Naive thymus-derived CD4-positive, alpha-beta T cell (primary cell): Measurements from ENCODE around the gene ALPK1. TPM values are rescaled to one million over a fixed set of nuclear protein-coding genes. Genes with fewer than 3 reads are reported as not detected.
"Not testable (repeated sequence)": the region's sequence is repeated elsewhere in the genome, so short reads cannot be mapped to it uniquely, and the experiment has no call there.

Experiments
- ATAC-seq: fragments of 150-1000 bp; cut with Tn5 transposase; 2 replicates; pipeline ENCODE4 v1.10.0; 2021; ENCODE audit warnings: mild to moderate bottlenecking, moderate library complexity
- CTCF ChIA-PET: fragments of 350-600 bp; sonication (Branson Sonifier 250); formaldehyde crosslinking; loops from one replicate; lab custom pipeline; 2021; ENCODE audit warnings: antibody characterized with exemption; lab: Charles Lee
- POLR2A ChIA-PET: fragments of 350-600 bp; sonication (Branson Sonifier 250); formaldehyde crosslinking; loops from one replicate; lab custom pipeline; 2021; ENCODE audit warnings: antibody characterized with exemption, inconsistent platforms; lab: Charles Lee
- DNase-seq, 9 donors: peaks; one replicate each; pipeline versions ENCODE4 v3.0.0 to v3.0.0-alpha.2; 2020 to 2022; ENCODE audit warnings: mixed read lengths in 1 of 9
- H3K27ac ChIP-seq: one replicate; pipeline ENCODE4 v1.7.0; 2013; ENCODE audit warnings: mild to moderate bottlenecking, low read depth, low read length, moderate library complexity
- H3K27me3 ChIP-seq, 2 donors: one replicate each; pipeline ENCODE4 v1.7.0; 2013; ENCODE audit warnings: low read length in 2 of 2, mild to moderate bottlenecking in 2 of 2, moderate library complexity in 2 of 2; ENCODE audit not compliant: control insufficient read depth in 2 of 2, insufficient read depth in 2 of 2
- H3K36me3 ChIP-seq, 3 experiments: 1 replicate in 2 of 3; 2 replicates in 1 of 3; pipeline ENCODE4 v1.7.0; 2013; ENCODE audit warnings: low read length in 3 of 3, mild to moderate bottlenecking in 3 of 3, moderate library complexity in 1 of 3; ENCODE audit not compliant: insufficient read depth in 3 of 3, control insufficient read depth in 2 of 3
- H3K4me1 ChIP-seq, 2 donors: one replicate each; pipeline ENCODE4 v1.7.0; 2013; ENCODE audit warnings: low read length in 2 of 2, mild to moderate bottlenecking in 2 of 2, moderate library complexity in 1 of 2; ENCODE audit not compliant: control insufficient read depth in 2 of 2, insufficient read depth in 2 of 2
- H3K4me3 ChIP-seq: 2 replicates; pipeline ENCODE4 v1.7.0; 2013; ENCODE audit warnings: mild to moderate bottlenecking, low read length
- H3K9me3 ChIP-seq, 3 experiments: 1 replicate in 2 of 3; 2 replicates in 1 of 3; pipeline ENCODE4 v1.7.0; 2013; ENCODE audit warnings: low read length in 3 of 3; ENCODE audit not compliant: control insufficient read depth in 2 of 3
- H3K27ac Mint-ChIP-seq, 9 donors: one replicate each; pipeline ENCODE4 v1.8.0; 2020 to 2022; ENCODE audit warnings: mixed read lengths in 9 of 9, mild to moderate bottlenecking in 8 of 9, moderate library complexity in 5 of 9, inconsistent platforms in 2 of 9
- H3K27me3 Mint-ChIP-seq, 5 donors: one replicate each; pipeline ENCODE4 v1.8.0; 2021 to 2022; ENCODE audit warnings: mixed read lengths in 5 of 5, mild to moderate bottlenecking in 1 of 5
- H3K36me3 Mint-ChIP-seq, 5 donors: one replicate each; pipeline ENCODE4 v1.8.0; 2020 to 2022; ENCODE audit warnings: mixed read lengths in 5 of 5, mild to moderate bottlenecking in 3 of 5, inconsistent platforms in 1 of 5
- H3K4me1 Mint-ChIP-seq, 7 donors: one replicate each; pipeline ENCODE4 v1.8.0; 2020 to 2022; ENCODE audit warnings: mixed read lengths in 7 of 7, mild to moderate bottlenecking in 3 of 7, inconsistent platforms in 1 of 7
- H3K4me3 Mint-ChIP-seq, 10 donors: one replicate each; pipeline ENCODE4 v1.8.0; 2020 to 2022; ENCODE audit warnings: mild to moderate bottlenecking in 10 of 10, mixed read lengths in 10 of 10, moderate library complexity in 6 of 10, inconsistent platforms in 2 of 10
- H3K9me3 Mint-ChIP-seq, 11 donors: one replicate each; pipeline ENCODE4 v1.8.0; 2020 to 2022; ENCODE audit warnings: mixed read lengths in 11 of 11, mild to moderate bottlenecking in 4 of 11, inconsistent platforms in 1 of 11, moderate library complexity in 1 of 11
- intact Hi-C, 2 donors: fragments of 100-400 bp; cut with micrococcal nuclease; formaldehyde crosslinking; loops; one replicate each; pipeline ENCODE4 v1.15.1; 2023
- polyA plus RNA-seq, 2 donors: library from polyadenylated mRNA; unstranded; fragments of 300-500 nt; fragmentation: Illumina TruSeq; gene quantifications; one replicate each; pipeline ENCODE4 v1.2.3, GENCODE V29; 2021
- total RNA-seq, 6 experiments: library from RNA in 5 of 6; stranded (reverse) in 5 of 6; gene quantifications; 1 replicate in 5 of 6; 2 replicates in 1 of 6; pipeline ENCODE4 v1.2.3 and lab custom pipeline; 2021 to 2026

The ALPK1 gene
- total and polyA plus RNA-seq, 7 experiments from 2014 or later = 5.0 to 35.0 (median 18.8) TPM

- POLR2A ChIA-PET = no interaction called here
- Histone ChIP-seq H3K27me3 (no peaks in the 10 kb centered on the region), H3K27ac (no peak overlapping the region), H3K36me3 (peaks cover 0 to 38% (median 0%) of the 10 kb centered on the region in 3 experiments), H3K4me3 (no peak overlapping the region), H3K9me3 (no peaks in the 10 kb centered on the region), H3K4me1 (no peaks in the 10 kb centered on the region)
- no peak overlapping the region for H3K27ac Mint-ChIP-seq
- no peaks in the 10 kb centered on the region for H3K4me1 Mint-ChIP-seq
- H3K4me3 Mint-ChIP-seq = no peak overlapping the region
- intact Hi-C loops = no loop called here
- no peaks in the 10 kb centered on the region for H3K27me3 Mint-ChIP-seq
- CTCF ChIA-PET = interaction anchor here (0.6 kb wide), 1 partner anchor 10 kb away, joined by 3 read pairs; no protein-coding TSS in a partner anchor
- H3K9me3 Mint-ChIP-seq = peaks cover 0 to 8% (median 3%) of the 10 kb centered on the region in 11 donors
- DNase-seq (no peak), ATAC-seq (no peak)
- peaks cover 26 to 76% (median 67%) of the 10 kb centered on the region in 5 donors for H3K36me3 Mint-ChIP-seq
Observed at GRCh38 chr4:112436987-112437386, 139.8 kb downstream of the ALPK1 start.

GRCh38 chr4:112442226-112442625 is 145.1 kb downstream of the ALPK1 start:
- H3K27ac ChIP-seq, POLR2A ChIA-PET, H3K4me3 Mint-ChIP-seq, H3K27ac Mint-ChIP-seq, DNase-seq, H3K9me3 ChIP-seq, H3K4me3 ChIP-seq, H3K4me1 ChIP-seq, intact Hi-C loops, CTCF ChIA-PET, H3K27me3 Mint-ChIP-seq, H3K4me1 Mint-ChIP-seq, H3K27me3 ChIP-seq, ATAC-seq: not testable (repeated sequence)
- peaks cover 0 to 37% (median 0%) of the 10 kb centered on the region in 3 experiments for H3K36me3 ChIP-seq
- H3K36me3 Mint-ChIP-seq = peaks cover 29 to 87% (median 80%) of the 10 kb centered on the region in 5 donors
- H3K9me3 Mint-ChIP-seq = peaks cover 8 to 42% (median 14%) of the 10 kb centered on the region in 11 donors

GRCh38 chr4:112448306-112449132 is 151.3 kb downstream of the ALPK1 start:
- Histone ChIP-seq H3K9me3 (no peaks in the 10 kb centered on the region), H3K27me3 (no peaks in the 10 kb centered on the region), H3K4me3 (no peak overlapping the region), H3K4me1 (no peaks in the 10 kb centered on the region), H3K36me3 (peaks cover 0 to 4% (median 0%) of the 10 kb centered on the region in 3 experiments), H3K27ac (no peak overlapping the region)
- no peak overlapping the region for H3K4me3 Mint-ChIP-seq
- peaks cover 6 to 26% (median 10%) of the 10 kb centered on the region in 11 donors for H3K9me3 Mint-ChIP-seq
- DNase-seq (no peak), ATAC-seq (no peak)
- intact Hi-C loops = no loop called here
- CTCF ChIA-PET = no interaction called here
- H3K27me3 Mint-ChIP-seq = no peaks in the 10 kb centered on the region
- no peak overlapping the region for H3K27ac Mint-ChIP-seq
- H3K36me3 Mint-ChIP-seq = peaks cover 3 to 39% (median 26%) of the 10 kb centered on the region in 5 donors
- no peaks in the 10 kb centered on the region for H3K4me1 Mint-ChIP-seq
- POLR2A ChIA-PET = no interaction called here

GRCh38 chr4:112449708-112450107 is 152.5 kb downstream of the ALPK1 start:
- CTCF ChIA-PET = no interaction called here
- Mint-ChIP-seq H3K4me1 (no peaks in the 10 kb centered on the region), H3K4me3 (no peak overlapping the region), H3K36me3 (peaks cover 3 to 29% (median 15%) of the 10 kb centered on the region in 5 donors), H3K27ac (no peak overlapping the region), H3K9me3 (peaks cover 4 to 14% (median 8%) of the 10 kb centered on the region in 11 donors), H3K27me3 (no peaks in the 10 kb centered on the region)
- intact Hi-C loops = no loop called here
- Histone ChIP-seq H3K4me3 (no peak overlapping the region), H3K27ac (no peak overlapping the region), H3K9me3 (no peaks in the 10 kb centered on the region), H3K27me3 (no peaks in the 10 kb centered on the region), H3K36me3 (peaks cover 0 to 4% (median 0%) of the 10 kb centered on the region in 3 experiments), H3K4me1 (no peaks in the 10 kb centered on the region)
- POLR2A ChIA-PET = no interaction called here
- no peak for ATAC-seq
- no peak for DNase-seq

GRCh38 chr4:112451104-112451503 is 153.9 kb downstream of the ALPK1 start:
- H3K27me3 Mint-ChIP-seq = peaks cover 0 to 2% (median 0%) of the 10 kb centered on the region in 5 donors
- no peak overlapping the region for H3K27ac ChIP-seq
- intact Hi-C loops = no loop called here
- H3K4me3 Mint-ChIP-seq = no peak overlapping the region
- no peak overlapping the region for H3K27ac Mint-ChIP-seq
- ChIA-PET POLR2A (no interaction called here), CTCF (interaction anchor here (0.6 kb wide), 1 partner anchor 12 kb away, joined by 3 read pairs; no protein-coding TSS in a partner anchor)
- H3K4me3 ChIP-seq = no peak overlapping the region
- peaks cover 4 to 17% (median 7%) of the 10 kb centered on the region in 5 donors for H3K36me3 Mint-ChIP-seq
- DNase-seq (no peak), ATAC-seq (no peak)
- peaks cover 0 to 8% (median 3%) of the 10 kb centered on the region in 11 donors for H3K9me3 Mint-ChIP-seq
- no peaks in the 10 kb centered on the region for H3K4me1 ChIP-seq
- peaks cover 0 to 1% (median 0%) of the 10 kb centered on the region in 3 experiments for H3K9me3 ChIP-seq
- no peaks in the 10 kb centered on the region for H3K27me3 ChIP-seq
- H3K4me1 Mint-ChIP-seq = no peaks in the 10 kb centered on the region
- H3K36me3 ChIP-seq = peaks cover 0 to 4% (median 0%) of the 10 kb centered on the region in 3 experiments

GRCh38 chr4:112451831-112452230 is 154.7 kb downstream of the ALPK1 start:
- Mint-ChIP-seq H3K4me1 (no peaks in the 10 kb centered on the region), H3K9me3 (peaks cover 0 to 14% (median 3%) of the 10 kb centered on the region in 11 donors), H3K4me3 (no peak overlapping the region), H3K27me3 (peaks cover 0 to 7% (median under 1%) of the 10 kb centered on the region in 5 donors), H3K36me3 (peaks cover 3 to 12% (median 4%) of the 10 kb centered on the region in 5 donors), H3K27ac (no peak overlapping the region)
- Histone ChIP-seq H3K4me3 (no peak overlapping the region), H3K4me1 (no peaks in the 10 kb centered on the region), H3K27me3 (no peaks in the 10 kb centered on the region), H3K9me3 (peaks cover 0 to 3% (median 0%) of the 10 kb centered on the region in 3 experiments), H3K36me3 (no peaks in the 10 kb centered on the region), H3K27ac (no peak overlapping the region)
- ChIA-PET CTCF (no interaction called here), POLR2A (no interaction called here)
- DNase-seq (no peak), ATAC-seq (no peak)
- intact Hi-C loops = no loop called here
